ENCODE results near the gene NPAS3.

GRCh38 chr14:33545696-33546095, 607.0 kb downstream of the NPAS3 start:
- TF ChIP-seq, protein P1, sequence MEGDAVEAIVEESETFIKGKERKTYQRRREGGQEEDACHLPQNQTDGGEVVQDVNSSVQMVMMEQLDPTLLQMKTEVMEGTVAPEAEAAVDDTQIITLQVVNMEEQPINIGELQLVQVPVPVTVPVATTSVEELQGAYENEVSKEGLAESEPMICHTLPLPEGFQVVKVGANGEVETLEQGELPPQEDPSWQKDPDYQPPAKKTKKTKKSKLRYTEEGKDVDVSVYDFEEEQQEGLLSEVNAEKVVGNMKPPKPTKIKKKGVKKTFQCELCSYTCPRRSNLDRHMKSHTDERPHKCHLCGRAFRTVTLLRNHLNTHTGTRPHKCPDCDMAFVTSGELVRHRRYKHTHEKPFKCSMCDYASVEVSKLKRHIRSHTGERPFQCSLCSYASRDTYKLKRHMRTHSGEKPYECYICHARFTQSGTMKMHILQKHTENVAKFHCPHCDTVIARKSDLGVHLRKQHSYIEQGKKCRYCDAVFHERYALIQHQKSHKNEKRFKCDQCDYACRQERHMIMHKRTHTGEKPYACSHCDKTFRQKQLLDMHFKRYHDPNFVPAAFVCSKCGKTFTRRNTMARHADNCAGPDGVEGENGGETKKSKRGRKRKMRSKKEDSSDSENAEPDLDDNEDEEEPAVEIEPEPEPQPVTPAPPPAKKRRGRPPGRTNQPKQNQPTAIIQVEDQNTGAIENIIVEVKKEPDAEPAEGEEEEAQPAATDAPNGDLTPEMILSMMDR (IDR thresholded peaks at IDR 0.05), result no peak
- no peak for TF ChIP-seq POLR2A (IDR thresholded peaks at IDR 0.05)
